ENCODE measurements around the gene ARHGDIA.

The ARHGDIA gene

GRCh38 chr17:81913394-81914102 is 42.4 kb upstream of the ARHGDIA start:
- H3K27me3 ChIP-seq (ENCODE audit: control insufficient read depth in 3 of 3, insufficient read depth in 3 of 3, low read depth in 1 of 3, low read length in 3 of 3) = no peaks in the 10 kb centered on the region
- H3K4me2 ChIP-seq (ENCODE audit: insufficient read depth, low read length, poor library complexity, severe bottlenecking) = no peak overlapping the region
- H3K4ac ChIP-seq (ENCODE audit: low read length) = no peak overlapping the region
- H4K8ac ChIP-seq (ENCODE audit: low read depth, low read length) = peak overlapping the region; percentile 23
- H2BK5ac ChIP-seq (ENCODE audit: low read length) = no peak overlapping the region
- no peak overlapping the region for H3K4me3 ChIP-seq (ENCODE audit: low read length in 2 of 2)
- DNase-seq (ENCODE audit: low spot score) = no peak
- no peak overlapping the region for H3K14ac ChIP-seq (ENCODE audit: low read length)
- no peak overlapping the region for H3K9ac ChIP-seq (ENCODE audit: low read depth, low read length, poor library complexity)
- H3K23ac ChIP-seq (ENCODE audit: low read depth, low read length, poor library complexity) = no peak overlapping the region
- H2BK12ac ChIP-seq (ENCODE audit: low read length) = no peak overlapping the region
- H4K91ac ChIP-seq (ENCODE audit: low read depth, low read length, poor library complexity) = no peak overlapping the region
- no peaks in the 10 kb centered on the region for H3K9me3 ChIP-seq (replicated peaks in 1 of 2; ENCODE audit: control insufficient read depth in 2 of 2, insufficient read depth in 1 of 2, low read depth in 1 of 2, low read length in 2 of 2)
- peaks cover 7 to 18% of the 10 kb centered on the region in 2 donors for H3K4me1 ChIP-seq (ENCODE audit: control insufficient read depth in 2 of 2, insufficient read depth in 1 of 2, low read depth in 1 of 2, low read length in 2 of 2)
- no CpG with 5 or more reads among the region's 31 CpGs for WGBS, 2 donors (ENCODE audit: extremely low coverage in 2 of 2, insufficient read length in 2 of 2, insufficient replicate concordance in 1 of 2)
- no peak overlapping the region for H3K18ac ChIP-seq (ENCODE audit: low read length)
- H2BK15ac ChIP-seq (ENCODE audit: low read length) = no peak overlapping the region
- H3K36me3 ChIP-seq (replicated peaks in 1 of 2; ENCODE audit: control insufficient read depth in 2 of 2, insufficient read depth in 2 of 2, low read length in 2 of 2) = peaks cover 28 to 53% of the 10 kb centered on the region in 2 donors
- peak overlapping the region; percentile 30 for H2BK120ac ChIP-seq (ENCODE audit: low read depth, low read length)
- H3K79me1 ChIP-seq (ENCODE audit: low read depth, low read length) = peaks cover 8% of the 10 kb centered on the region
- H3K27ac ChIP-seq (replicated peaks; ENCODE audit: low read length) = no peak overlapping the region
- H2AFZ ChIP-seq (ENCODE audit: low read length) = no peak overlapping the region
- H2AK5ac ChIP-seq (ENCODE audit: low read depth, low read length) = no peak overlapping the region

GRCh38 chr17:81912441-81913309 is 41.5 kb upstream of the ARHGDIA start:
- Histone ChIP-seq H3K27ac (replicated peaks; ENCODE audit: low read length) (no peak overlapping the region), H3K79me1 (ENCODE audit: low read depth, low read length) (peaks cover 8% of the 10 kb centered on the region), H3K9ac (ENCODE audit: low read depth, low read length, poor library complexity) (no peak overlapping the region), H3K4ac (ENCODE audit: low read length) (no peak overlapping the region), H3K4me2 (ENCODE audit: insufficient read depth, low read length, poor library complexity, severe bottlenecking) (no peak overlapping the region), H3K18ac (ENCODE audit: low read length) (no peak overlapping the region), H3K14ac (ENCODE audit: low read length) (no peak overlapping the region), H3K27me3 (ENCODE audit: control insufficient read depth in 3 of 3, insufficient read depth in 3 of 3, low read depth in 1 of 3, low read length in 3 of 3) (no peaks in the 10 kb centered on the region), H2BK12ac (ENCODE audit: low read length) (no peak overlapping the region), H2BK120ac (ENCODE audit: low read depth, low read length) (no peak overlapping the region), H2BK15ac (ENCODE audit: low read length) (no peak overlapping the region), H3K36me3 (replicated peaks in 1 of 2; ENCODE audit: control insufficient read depth in 2 of 2, insufficient read depth in 2 of 2, low read length in 2 of 2) (peaks cover 30 to 62% of the 10 kb centered on the region in 2 donors), H2BK5ac (ENCODE audit: low read length) (no peak overlapping the region), H3K23ac (ENCODE audit: low read depth, low read length, poor library complexity) (no peak overlapping the region), H2AFZ (ENCODE audit: low read length) (no peak overlapping the region), H4K8ac (ENCODE audit: low read depth, low read length) (no peak overlapping the region), H2AK5ac (ENCODE audit: low read depth, low read length) (no peak overlapping the region), H3K4me3 (ENCODE audit: low read length in 2 of 2) (no peak overlapping the region), H4K91ac (ENCODE audit: low read depth, low read length, poor library complexity) (no peak overlapping the region), H3K9me3 (replicated peaks in 1 of 2; ENCODE audit: control insufficient read depth in 2 of 2, insufficient read depth in 1 of 2, low read depth in 1 of 2, low read length in 2 of 2) (no peaks in the 10 kb centered on the region), H3K4me1 (ENCODE audit: control insufficient read depth in 2 of 2, insufficient read depth in 1 of 2, low read depth in 1 of 2, low read length in 2 of 2) (peaks cover 7 to 18% of the 10 kb centered on the region in 2 donors)
- DNase-seq (ENCODE audit: low spot score) = no peak
- no CpG with 5 or more reads among the region's 32 CpGs for WGBS, 2 donors (ENCODE audit: extremely low coverage in 2 of 2, insufficient read length in 2 of 2, insufficient replicate concordance in 1 of 2)

GRCh38 chr17:81911969-81912368 is 40.8 kb upstream of the ARHGDIA start:
- no peak overlapping the region for H3K4me3 ChIP-seq (ENCODE audit: low read length in 2 of 2)
- peaks cover 36 to 69% of the 10 kb centered on the region in 2 donors for H3K36me3 ChIP-seq (replicated peaks in 1 of 2; ENCODE audit: control insufficient read depth in 2 of 2, insufficient read depth in 2 of 2, low read length in 2 of 2)
- no peak overlapping the region for H4K91ac ChIP-seq (ENCODE audit: low read depth, low read length, poor library complexity)
- no peaks in the 10 kb centered on the region for H3K9me3 ChIP-seq (replicated peaks in 1 of 2; ENCODE audit: control insufficient read depth in 2 of 2, insufficient read depth in 1 of 2, low read depth in 1 of 2, low read length in 2 of 2)
- peak overlapping the region; percentile 11 for H2AFZ ChIP-seq (ENCODE audit: low read length)
- no peak overlapping the region for H2AK5ac ChIP-seq (ENCODE audit: low read depth, low read length)
- H4K8ac ChIP-seq (ENCODE audit: low read depth, low read length) = no peak overlapping the region
- peaks cover 8% of the 10 kb centered on the region for H3K79me1 ChIP-seq (ENCODE audit: low read depth, low read length)
- no peaks in the 10 kb centered on the region for H3K27me3 ChIP-seq (ENCODE audit: control insufficient read depth in 3 of 3, insufficient read depth in 3 of 3, low read depth in 1 of 3, low read length in 3 of 3)
- H2BK5ac ChIP-seq (ENCODE audit: low read length) = no peak overlapping the region
- H3K27ac ChIP-seq (replicated peaks; ENCODE audit: low read length) = no peak overlapping the region
- no peak overlapping the region for H2BK15ac ChIP-seq (ENCODE audit: low read length)
- no peak overlapping the region for H2BK120ac ChIP-seq (ENCODE audit: low read depth, low read length)
- peaks cover 4 to 15% of the 10 kb centered on the region in 2 donors for H3K4me1 ChIP-seq (ENCODE audit: control insufficient read depth in 2 of 2, insufficient read depth in 1 of 2, low read depth in 1 of 2, low read length in 2 of 2)
- H3K9ac ChIP-seq (ENCODE audit: low read depth, low read length, poor library complexity) = no peak overlapping the region
- no peak for DNase-seq (ENCODE audit: low spot score)
- no peak overlapping the region for H3K4me2 ChIP-seq (ENCODE audit: insufficient read depth, low read length, poor library complexity, severe bottlenecking)
- no peak overlapping the region for H3K14ac ChIP-seq (ENCODE audit: low read length)
- H3K23ac ChIP-seq (ENCODE audit: low read depth, low read length, poor library complexity) = no peak overlapping the region
- no CpG with 5 or more reads among the region's 19 CpGs for WGBS, 2 donors (ENCODE audit: extremely low coverage in 2 of 2, insufficient read length in 2 of 2, insufficient replicate concordance in 1 of 2)
- H3K18ac ChIP-seq (ENCODE audit: low read length) = no peak overlapping the region
- H2BK12ac ChIP-seq (ENCODE audit: low read length) = no peak overlapping the region
- H3K4ac ChIP-seq (ENCODE audit: low read length) = no peak overlapping the region
